Stomach (tissue), 9 donors: ENCODE results near the gene DCD. TPM values are rescaled to one million over a fixed set of nuclear protein-coding genes. Genes with fewer than 3 reads are reported as not detected.

Source experiments
- DNase-seq, 2 donors: peaks; one replicate each; pipeline versions ENCODE4 v3.0.0 to v3.0.0-alpha.2; 2013 to 2019
- H3K27ac ChIP-seq, 5 donors: fragments of 200-600 bp in 4 of 5; sonication (generic) in 4 of 5; one replicate each; pipeline ENCODE4 v1.5.1; 2013 to 2019; ENCODE audit warnings: mild to moderate bottlenecking in 1 of 5, moderate library complexity in 1 of 5
- H3K27me3 ChIP-seq, 3 donors: fragments of 200-600 bp; sonication (generic); one replicate each; pipeline ENCODE4 v1.5.1; 2017 to 2019; ENCODE audit warnings: mixed run types in 1 of 3
- H3K36me3 ChIP-seq, 4 donors: fragments of 200-600 bp; sonication (generic); 1 replicate in 3 of 4; 2 replicates in 1 of 4; pipeline ENCODE4 v1.5.1; 2016 to 2019
- H3K4me1 ChIP-seq, 4 donors: fragments of 200-600 bp; sonication (generic); one replicate each; pipeline ENCODE4 v1.5.1; 2016 to 2019
- H3K4me3 ChIP-seq, 4 donors: fragments of 200-600 bp; sonication (generic) in 3 of 4; one replicate each; pipeline ENCODE4 v1.5.1; 2016 to 2019; ENCODE audit warnings: mild to moderate bottlenecking in 1 of 4
- H3K9me3 ChIP-seq, 4 donors: fragments of 200-600 bp; sonication (generic); one replicate each; pipeline ENCODE4 v1.5.1; 2016 to 2019
- EP300 ChIP-seq: sonication (generic); formaldehyde crosslinking; IDR thresholded peaks from one replicate; pipeline ENCODE4 v1.6.1; 2017; ENCODE audit warnings: antibody characterized with exemption
- POLR2A ChIP-seq, 4 donors: fragments of 450-650 bp; IDR thresholded peaks; one replicate each; pipeline ENCODE4 v1.6.1; 2016; ENCODE audit warnings: antibody characterized with exemption in 4 of 4, control low read depth in 2 of 4, mild to moderate bottlenecking in 1 of 4, moderate library complexity in 1 of 4
- POLR2AphosphoS5 ChIP-seq, 3 donors: sonication (generic); formaldehyde crosslinking; IDR thresholded peaks; one replicate each; pipeline ENCODE4 v1.6.1; 2016; ENCODE audit warnings: antibody characterized with exemption in 3 of 3
- WGBS, 5 donors: extraction: QIAGEN DNeasy Blood & Tissue Kit in 3 of 5; methylation state at CpG; one replicate each; pipeline versions ENCODE4 v1.1.5 to v1.1.7; 2013 to 2018; 5-methylcytosine and 5-hydroxymethylcytosine counted together
- intact Hi-C: fragments of 100-400 bp; cut with DNase I; formaldehyde crosslinking; loops from one replicate; pipeline ENCODE4 v1.15.1; 2023; ENCODE audit warnings: low total_unique reads
- polyA plus RNA-seq, 3 donors: library from polyadenylated mRNA; stranded (reverse); fragments of 200-250 nt; gene quantifications; one replicate each; pipeline ENCODE4 v1.2.3, GENCODE V29; 2013
- total RNA-seq, 5 donors: library from RNA; depleted of rRNA; stranded (reverse); fragments of >200 nt; gene quantifications; one replicate each; pipeline versions ENCODE4 v1.1.0 to v1.2.3, GENCODE V29; 2014 to 2016
- TF ChIP-seq, protein P1 (sequence below), 7 experiments: fragments of 450-650 bp in 4 of 7; fragments of 200-600 bp in 3 of 7; sonication (generic) in 3 of 7; IDR thresholded peaks; one replicate each; pipeline ENCODE4 v1.5.1; 2016 to 2019; ENCODE audit warnings: antibody characterized with exemption in 7 of 7, control low read depth in 2 of 7, mild to moderate bottlenecking in 1 of 7
- donor health status: healthy with polysubstance abuse.
- donor health status: Bipolar disorder and iron deficiency.
- donor health status: healthy.

The DCD gene
- total and polyA plus RNA-seq, 8 donors: not detected

- 73 to 95% (median 89%) methylated on average over 2 of the region's 2 CpGs for WGBS, 5 donors
- Histone ChIP-seq H3K27me3 (peaks cover 0 to 30% (median 0%) of the 10 kb centered on the region in 3 donors), H3K4me3 (no peak overlapping the region), H3K27ac (no peak overlapping the region), H3K4me1 (no peaks in the 10 kb centered on the region), H3K9me3 (peaks cover 0 to 12% (median 6%) of the 10 kb centered on the region in 4 donors), H3K36me3 (no peaks in the 10 kb centered on the region)
- intact Hi-C loops: no loop called here
- DNase-seq: no peak
- TF ChIP-seq, protein P1, sequence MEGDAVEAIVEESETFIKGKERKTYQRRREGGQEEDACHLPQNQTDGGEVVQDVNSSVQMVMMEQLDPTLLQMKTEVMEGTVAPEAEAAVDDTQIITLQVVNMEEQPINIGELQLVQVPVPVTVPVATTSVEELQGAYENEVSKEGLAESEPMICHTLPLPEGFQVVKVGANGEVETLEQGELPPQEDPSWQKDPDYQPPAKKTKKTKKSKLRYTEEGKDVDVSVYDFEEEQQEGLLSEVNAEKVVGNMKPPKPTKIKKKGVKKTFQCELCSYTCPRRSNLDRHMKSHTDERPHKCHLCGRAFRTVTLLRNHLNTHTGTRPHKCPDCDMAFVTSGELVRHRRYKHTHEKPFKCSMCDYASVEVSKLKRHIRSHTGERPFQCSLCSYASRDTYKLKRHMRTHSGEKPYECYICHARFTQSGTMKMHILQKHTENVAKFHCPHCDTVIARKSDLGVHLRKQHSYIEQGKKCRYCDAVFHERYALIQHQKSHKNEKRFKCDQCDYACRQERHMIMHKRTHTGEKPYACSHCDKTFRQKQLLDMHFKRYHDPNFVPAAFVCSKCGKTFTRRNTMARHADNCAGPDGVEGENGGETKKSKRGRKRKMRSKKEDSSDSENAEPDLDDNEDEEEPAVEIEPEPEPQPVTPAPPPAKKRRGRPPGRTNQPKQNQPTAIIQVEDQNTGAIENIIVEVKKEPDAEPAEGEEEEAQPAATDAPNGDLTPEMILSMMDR (IDR thresholded peaks at IDR 0.05): no peak
- TF ChIP-seq POLR2AphosphoS5 (IDR thresholded peaks at IDR 0.05) (no peak), EP300 (no peak), POLR2A (IDR thresholded peaks at IDR 0.05) (no peak)
Measured at GRCh38 chr12:54629925-54630324, 18.2 kb downstream of the DCD start.

DNA sequence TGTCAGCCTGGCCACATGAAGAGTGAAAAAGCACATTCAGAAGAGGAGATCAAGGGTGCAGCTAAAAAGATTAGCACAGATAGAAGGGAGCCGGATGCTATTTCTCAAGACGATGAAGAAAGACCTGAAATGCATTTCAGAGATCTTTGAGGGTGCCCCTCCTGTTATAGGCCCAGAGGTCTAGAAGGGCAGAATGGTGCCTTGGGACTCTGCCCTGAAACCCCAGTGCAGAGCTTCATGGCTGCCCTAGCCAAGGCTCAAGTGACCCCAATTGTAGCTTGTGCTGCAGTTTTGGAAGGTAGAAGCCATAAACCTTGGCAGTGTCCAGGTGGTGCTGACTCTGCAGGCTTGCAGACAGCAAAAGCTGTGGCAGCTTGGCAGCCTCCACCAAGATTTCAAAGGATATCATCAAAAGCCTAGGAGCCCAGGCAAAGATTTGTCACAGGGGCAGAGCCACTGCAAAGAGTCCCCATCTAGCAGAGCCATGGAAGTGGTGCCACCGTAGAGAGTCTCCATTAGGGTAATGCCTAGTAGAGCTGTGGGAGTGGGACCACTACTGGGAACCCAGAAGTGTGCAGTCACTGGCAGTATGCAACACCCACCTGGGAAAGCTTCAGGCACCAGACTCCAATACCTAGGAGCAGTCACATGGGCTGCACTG is 19.8 kb downstream of the DCD start:
- Histone ChIP-seq H3K27me3 (peaks cover 0 to 32% (median 0%) of the 10 kb centered on the region in 3 donors), H3K27ac (no peak overlapping the region), H3K4me1 (no peaks in the 10 kb centered on the region), H3K4me3 (no peak overlapping the region), H3K9me3 (peaks cover 0 to 12% (median 6%) of the 10 kb centered on the region in 4 donors), H3K36me3 (no peaks in the 10 kb centered on the region)
- WGBS, 5 donors: 89 to 97% (median 96%) methylated on average over 3 of the region's 3 CpGs
- TF ChIP-seq POLR2A (IDR thresholded peaks at IDR 0.05): no peak
- TF ChIP-seq, protein P1 (IDR thresholded peaks at IDR 0.05): no peak
- no peak for TF ChIP-seq EP300
- TF ChIP-seq POLR2AphosphoS5 (IDR thresholded peaks at IDR 0.05): no peak
- DNase-seq: no peak
- intact Hi-C loops: no loop called here

DNA sequence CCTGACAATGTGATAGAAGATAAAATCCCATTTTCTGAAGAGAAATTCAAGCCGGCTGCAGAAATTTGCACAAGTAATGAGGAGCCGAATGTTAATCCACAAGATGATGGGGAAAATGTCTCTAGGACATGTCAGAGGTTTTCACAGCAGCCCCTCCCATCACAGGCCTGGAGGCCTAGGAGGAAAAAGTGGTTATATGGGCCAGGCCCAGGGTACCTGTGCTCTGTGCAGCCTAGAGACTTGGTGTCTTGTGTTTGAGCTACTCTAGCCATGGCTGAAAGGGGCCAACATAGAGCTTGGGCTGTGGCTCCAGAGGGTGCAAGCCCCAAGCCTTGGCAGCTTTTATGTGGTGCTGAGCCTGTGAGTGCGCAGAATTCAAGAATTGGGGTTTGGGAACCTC is 20.9 kb downstream of the DCD start:
- intact Hi-C loops: no loop called here
- DNase-seq: no peak
- Histone ChIP-seq H3K27ac (no peak overlapping the region), H3K4me3 (no peak overlapping the region), H3K36me3 (no peaks in the 10 kb centered on the region), H3K9me3 (peaks cover 0 to 12% (median 6%) of the 10 kb centered on the region in 4 donors), H3K27me3 (peaks cover 0 to 38% (median 0%) of the 10 kb centered on the region in 3 donors), H3K4me1 (no peaks in the 10 kb centered on the region)
- TF ChIP-seq, protein P1 (IDR thresholded peaks at IDR 0.05): no peak
- TF ChIP-seq POLR2A (IDR thresholded peaks at IDR 0.05) (no peak), POLR2AphosphoS5 (IDR thresholded peaks at IDR 0.05) (no peak), EP300 (no peak)
- 89 to 95% (median 94%) methylated on average over 3 of the region's 3 CpGs for WGBS, 5 donors

DNA sequence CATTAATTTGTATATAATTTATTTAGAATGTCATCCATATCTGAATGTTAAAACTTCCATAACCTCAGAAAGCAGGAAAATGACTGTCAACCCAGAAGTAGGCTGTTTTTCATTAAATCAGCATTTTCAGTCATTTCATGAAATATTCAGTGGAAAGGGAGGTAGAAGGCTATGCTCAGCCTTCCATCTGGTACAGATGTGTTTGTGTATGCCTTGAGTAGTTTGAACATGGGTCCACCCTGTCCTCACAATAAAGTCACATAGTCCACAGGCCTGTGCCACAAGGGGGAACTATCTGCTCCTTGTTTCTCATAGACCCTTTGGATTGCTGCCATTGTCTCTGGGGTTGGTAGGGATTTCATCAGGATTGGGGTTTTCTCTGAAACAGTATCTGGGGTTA is 22.6 kb downstream of the DCD start:
- peaks cover 0 to 33% (median 0%) of the 10 kb centered on the region in 3 donors for H3K27me3 ChIP-seq
- no peak overlapping the region for H3K4me3 ChIP-seq
- no peaks in the 10 kb centered on the region for H3K4me1 ChIP-seq
- TF ChIP-seq POLR2AphosphoS5 (IDR thresholded peaks at IDR 0.05) (no peak), EP300 (no peak), POLR2A (IDR thresholded peaks at IDR 0.05) (no peak)
- TF ChIP-seq, protein P1 (IDR thresholded peaks at IDR 0.05): no peak
- H3K36me3 ChIP-seq: no peaks in the 10 kb centered on the region
- no peak overlapping the region for H3K27ac ChIP-seq
- H3K9me3 ChIP-seq: peaks cover 0 to 12% (median 6%) of the 10 kb centered on the region in 4 donors
- intact Hi-C loops: no loop called here
- no peak for DNase-seq
